Vagina (tissue), 2 donors: ENCODE data around the gene DGKG. TPM values are rescaled to one million over a fixed set of nuclear protein-coding genes. Genes with fewer than 3 reads are reported as not detected.

Experiments
- DNase-seq, 2 donors: peaks; one replicate each; pipeline ENCODE4 v3.0.0-alpha.2; 2017; ENCODE audit errors: extremely low spot score in 2 of 2
- H3K27ac ChIP-seq: fragments of 200-600 bp; sonication (generic); one replicate; pipeline ENCODE4 v1.5.1; 2019
- H3K27me3 ChIP-seq: fragments of 200-600 bp; sonication (generic); one replicate; pipeline ENCODE4 v1.5.1; 2019
- H3K36me3 ChIP-seq, 2 donors: fragments of 200-600 bp; sonication (generic); one replicate each; pipeline ENCODE4 v1.5.1; 2017 to 2019
- H3K4me1 ChIP-seq: fragments of 200-600 bp; sonication (generic); one replicate; pipeline ENCODE4 v1.5.1; 2019
- H3K4me3 ChIP-seq, 2 donors: fragments of 200-600 bp; sonication (generic); 1 replicate in 1 of 2; 2 replicates in 1 of 2; pipeline ENCODE4 v1.5.1; 2016 to 2019
- H3K9me3 ChIP-seq: fragments of 200-600 bp; sonication (generic); one replicate; pipeline ENCODE4 v1.5.1; 2019
- POLR2A ChIP-seq, 2 donors: fragments of 450-650 bp; IDR thresholded peaks; one replicate each; pipeline ENCODE4 v1.6.1; 2017; ENCODE audit warnings: antibody characterized with exemption in 2 of 2, mild to moderate bottlenecking in 2 of 2, moderate library complexity in 2 of 2
- POLR2AphosphoS5 ChIP-seq, 2 donors: sonication (generic); formaldehyde crosslinking; IDR thresholded peaks; one replicate each; pipeline ENCODE4 v1.9.0; 2017; ENCODE audit warnings: antibody characterized with exemption in 2 of 2, mild to moderate bottlenecking in 2 of 2, low read depth in 1 of 2; ENCODE audit not compliant: insufficient read depth in 1 of 2
- intact Hi-C: fragments of 100-400 bp; cut with DNase I; formaldehyde crosslinking; loops from one replicate; pipeline ENCODE4 v1.15.1; 2023
- total RNA-seq: library from RNA; depleted of rRNA; stranded (reverse); fragments of >200 nt; gene quantifications from one replicate; pipeline ENCODE4 v1.2.3, GENCODE V29; 2016
- TF ChIP-seq, protein P1 (sequence below), 3 experiments: fragments of 450-650 bp in 2 of 3; fragments of 200-600 bp in 1 of 3; sonication (generic) in 1 of 3; IDR thresholded peaks; one replicate each; pipeline ENCODE4 v1.5.1; 2017 to 2019; ENCODE audit warnings: antibody characterized with exemption in 3 of 3, mild to moderate bottlenecking in 2 of 3, moderate library complexity in 2 of 3

The DGKG gene
- total RNA-seq, 1 donor from 2014 or later: 2.5 TPM

DNA sequence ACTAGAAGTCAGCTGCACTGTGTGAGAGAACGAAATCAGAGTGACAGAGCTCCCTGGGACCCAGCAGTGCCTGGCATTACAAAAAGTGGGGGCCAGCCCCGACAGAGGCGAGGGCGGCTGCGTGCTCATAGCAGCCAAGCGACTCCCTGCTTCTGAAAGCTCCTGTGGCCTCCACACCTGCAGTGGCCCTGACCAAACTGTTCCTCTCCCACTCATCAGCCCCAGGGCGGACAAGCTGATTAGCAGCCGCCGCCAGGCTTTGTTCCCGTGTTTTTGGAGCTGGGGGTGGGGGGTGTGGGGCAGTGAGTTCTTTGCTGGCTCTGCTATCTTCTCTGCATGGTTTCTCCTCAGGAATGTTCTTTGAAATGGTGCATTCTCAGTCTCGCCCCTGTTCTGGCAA lies 58.1 kb downstream of the DGKG start:
- Histone ChIP-seq H3K4me1 (no peaks in the 10 kb centered on the region), H3K27ac (no peak overlapping the region), H3K9me3 (no peaks in the 10 kb centered on the region), H3K4me3 (no peak overlapping the region), H3K27me3 (no peaks in the 10 kb centered on the region), H3K36me3 (no peaks in the 10 kb centered on the region)
- TF ChIP-seq, protein P1, sequence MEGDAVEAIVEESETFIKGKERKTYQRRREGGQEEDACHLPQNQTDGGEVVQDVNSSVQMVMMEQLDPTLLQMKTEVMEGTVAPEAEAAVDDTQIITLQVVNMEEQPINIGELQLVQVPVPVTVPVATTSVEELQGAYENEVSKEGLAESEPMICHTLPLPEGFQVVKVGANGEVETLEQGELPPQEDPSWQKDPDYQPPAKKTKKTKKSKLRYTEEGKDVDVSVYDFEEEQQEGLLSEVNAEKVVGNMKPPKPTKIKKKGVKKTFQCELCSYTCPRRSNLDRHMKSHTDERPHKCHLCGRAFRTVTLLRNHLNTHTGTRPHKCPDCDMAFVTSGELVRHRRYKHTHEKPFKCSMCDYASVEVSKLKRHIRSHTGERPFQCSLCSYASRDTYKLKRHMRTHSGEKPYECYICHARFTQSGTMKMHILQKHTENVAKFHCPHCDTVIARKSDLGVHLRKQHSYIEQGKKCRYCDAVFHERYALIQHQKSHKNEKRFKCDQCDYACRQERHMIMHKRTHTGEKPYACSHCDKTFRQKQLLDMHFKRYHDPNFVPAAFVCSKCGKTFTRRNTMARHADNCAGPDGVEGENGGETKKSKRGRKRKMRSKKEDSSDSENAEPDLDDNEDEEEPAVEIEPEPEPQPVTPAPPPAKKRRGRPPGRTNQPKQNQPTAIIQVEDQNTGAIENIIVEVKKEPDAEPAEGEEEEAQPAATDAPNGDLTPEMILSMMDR (IDR thresholded peaks at IDR 0.05): no peak
- no peak for TF ChIP-seq POLR2A (IDR thresholded peaks at IDR 0.05)
- TF ChIP-seq POLR2AphosphoS5 (IDR thresholded peaks at IDR 0.05; ENCODE audit: insufficient read depth in 1 of 2, low read depth in 1 of 2): no peak
- DNase-seq: no peak
- intact Hi-C loops: no loop called here

DNA sequence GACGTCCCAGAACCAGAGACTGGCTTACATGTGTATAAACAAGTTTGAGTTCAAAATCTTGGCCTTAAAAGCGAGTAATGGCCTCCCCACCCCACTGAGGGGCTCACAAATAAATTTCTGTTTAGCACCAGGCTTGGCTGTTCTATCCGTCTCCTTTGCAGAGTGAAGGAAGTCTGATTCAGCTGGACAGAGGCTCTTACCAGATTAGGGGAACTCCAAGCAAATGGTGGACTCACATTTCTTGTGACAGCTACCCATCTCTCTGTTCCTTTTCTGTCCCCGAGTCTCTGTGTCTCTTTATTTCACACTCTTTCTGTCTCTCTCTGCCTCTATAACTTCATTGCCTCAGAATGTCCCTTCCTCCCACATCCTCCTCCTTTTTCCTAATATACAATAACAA lies 62.7 kb downstream of the DGKG start:
- intact Hi-C loops: no loop called here
- H3K4me3 ChIP-seq: no peak overlapping the region
- H3K36me3 ChIP-seq: no peaks in the 10 kb centered on the region
- no peaks in the 10 kb centered on the region for H3K9me3 ChIP-seq
- no peak overlapping the region for H3K27ac ChIP-seq
- no peaks in the 10 kb centered on the region for H3K27me3 ChIP-seq
- TF ChIP-seq, protein P1 (IDR thresholded peaks at IDR 0.05): no peak
- no peak for TF ChIP-seq POLR2AphosphoS5 (IDR thresholded peaks at IDR 0.05; ENCODE audit: insufficient read depth in 1 of 2, low read depth in 1 of 2)
- no peak for TF ChIP-seq POLR2A (IDR thresholded peaks at IDR 0.05)
- H3K4me1 ChIP-seq: no peaks in the 10 kb centered on the region
- DNase-seq: no peak

DNA sequence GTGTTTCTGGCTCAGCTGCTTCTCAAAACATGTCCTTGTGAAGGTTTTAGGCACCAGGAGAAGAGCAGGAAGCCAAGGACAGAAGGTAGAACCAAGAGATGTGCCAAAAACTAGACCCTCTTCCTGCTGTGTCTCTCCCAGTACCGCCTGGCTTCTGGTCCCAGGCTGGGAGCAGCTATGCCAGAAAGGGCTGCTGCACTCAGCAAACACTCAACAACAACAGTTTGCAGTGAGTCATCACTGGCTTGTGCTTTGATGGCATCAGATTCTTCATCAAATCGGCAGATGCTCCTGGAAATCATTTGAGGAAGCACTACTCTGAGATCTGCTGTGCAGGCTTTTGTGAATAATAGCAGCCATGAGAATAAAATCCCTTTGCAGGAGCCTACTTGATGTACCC lies 63.2 kb downstream of the DGKG start:
- TF ChIP-seq, protein P1 (IDR thresholded peaks at IDR 0.05): no peak
- no peak for TF ChIP-seq POLR2AphosphoS5 (IDR thresholded peaks at IDR 0.05; ENCODE audit: insufficient read depth in 1 of 2, low read depth in 1 of 2)
- no peak for TF ChIP-seq POLR2A (IDR thresholded peaks at IDR 0.05)
- no peaks in the 10 kb centered on the region for H3K4me1 ChIP-seq
- H3K36me3 ChIP-seq: no peaks in the 10 kb centered on the region
- no peaks in the 10 kb centered on the region for H3K27me3 ChIP-seq
- intact Hi-C loops: no loop called here
- no peak for DNase-seq
- no peak overlapping the region for H3K27ac ChIP-seq
- no peaks in the 10 kb centered on the region for H3K9me3 ChIP-seq
- no peak overlapping the region for H3K4me3 ChIP-seq

DNA sequence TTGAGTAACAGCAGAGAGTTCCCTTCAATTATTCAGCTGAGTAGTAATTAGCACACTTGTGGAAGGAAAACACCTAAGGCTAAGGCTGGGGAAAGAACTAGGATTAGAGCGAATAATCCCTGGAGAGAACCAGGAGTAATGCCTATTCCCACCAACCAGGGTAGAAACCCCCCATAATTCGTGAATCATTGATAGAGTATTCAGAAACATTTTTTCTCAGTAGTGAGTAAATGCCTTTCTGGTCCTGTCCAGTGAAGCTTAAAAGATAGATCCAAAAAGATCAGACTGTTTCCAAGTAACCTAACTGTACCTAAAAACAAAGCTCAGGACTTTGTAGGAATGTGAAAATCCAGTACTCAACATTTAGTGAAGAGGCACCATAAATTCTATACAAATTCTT lies 71.2 kb downstream of the DGKG start:
- TF ChIP-seq POLR2A (IDR thresholded peaks at IDR 0.05) (no peak), POLR2AphosphoS5 (IDR thresholded peaks at IDR 0.05; ENCODE audit: insufficient read depth in 1 of 2, low read depth in 1 of 2) (no peak)
- TF ChIP-seq, protein P1 (IDR thresholded peaks at IDR 0.05): no peak
- intact Hi-C loops: no loop called here
- Histone ChIP-seq H3K27me3 (no peaks in the 10 kb centered on the region), H3K27ac (no peak overlapping the region), H3K9me3 (no peaks in the 10 kb centered on the region), H3K4me1 (peaks cover 8% of the 10 kb centered on the region), H3K4me3 (no peak overlapping the region), H3K36me3 (no peaks in the 10 kb centered on the region)
- DNase-seq: no peak

DNA sequence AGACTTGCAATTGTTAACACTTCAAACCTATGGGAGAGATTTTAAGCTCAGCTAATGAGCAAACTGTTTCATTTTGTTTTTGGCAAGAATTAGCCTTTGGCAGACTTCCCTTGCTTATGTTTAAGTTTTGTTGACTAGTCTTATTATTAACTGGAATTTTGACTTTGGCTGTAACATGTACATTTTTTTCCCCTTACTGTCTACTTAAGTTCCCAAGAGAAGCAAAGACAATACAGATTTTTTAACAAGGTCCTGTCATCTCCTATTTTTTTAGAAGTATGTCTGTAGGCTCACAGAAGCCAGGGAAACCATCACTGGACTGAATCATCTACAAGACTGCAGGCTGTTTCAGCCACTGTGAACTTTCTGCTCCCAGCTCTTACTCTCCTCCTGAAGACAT lies 74.3 kb downstream of the DGKG start:
- TF ChIP-seq POLR2AphosphoS5 (IDR thresholded peaks at IDR 0.05; ENCODE audit: insufficient read depth in 1 of 2, low read depth in 1 of 2) (no peak), POLR2A (IDR thresholded peaks at IDR 0.05) (no peak)
- TF ChIP-seq, protein P1 (IDR thresholded peaks at IDR 0.05): no peak
- no peaks in the 10 kb centered on the region for H3K9me3 ChIP-seq
- H3K36me3 ChIP-seq: no peaks in the 10 kb centered on the region
- no peak overlapping the region for H3K4me3 ChIP-seq
- intact Hi-C loops: no loop called here
- DNase-seq: no peak
- no peak overlapping the region for H3K27ac ChIP-seq
- H3K4me1 ChIP-seq: peaks cover 8% of the 10 kb centered on the region
- no peaks in the 10 kb centered on the region for H3K27me3 ChIP-seq
